ENCODE data around the gene LSM7.

- no peak for TF ChIP-seq CTCF (IDR thresholded peaks at IDR 0.05)
- TF ChIP-seq POLR2A (IDR thresholded peaks at IDR 0.05), result no peak
These were observed 16.7 kb upstream of the LSM7 start for GRCh38 chr19:2345076-2345475.
